T-helper 1 cell treated with Interleukin-12 subunit alpha and Interleukin-12 subunit beta and Interleukin-4 antibody, amounts not matched to agents 30 ng/mL and 1 ng/mL, for 36 hours (primary cell): ENCODE measurements around the gene SRRM2. TPM values are rescaled to one million over a fixed set of nuclear protein-coding genes. Genes with fewer than 3 reads are reported as not detected.

ENCODE experiments used
- intact Hi-C: fragments of 100-400 bp; cut with micrococcal nuclease; formaldehyde crosslinking; loops from one replicate; pipeline ENCODE4 v1.15.1; 2024
- total RNA-seq: library from RNA; stranded (reverse); gene quantifications from 2 replicates; pipeline ENCODE4 v1.2.3, GENCODE V29; 2022

The SRRM2 gene
- total RNA-seq, 1 donor from 2014 or later = 552 TPM

GRCh38 chr16:2756288-2757015, 4.0 kb downstream of the SRRM2 start:
- intact Hi-C loops = loop anchor here (10.0 kb wide), 1 partner anchor 398 kb away; no protein-coding TSS in a partner anchor

GRCh38 chr16:2757344-2757743, 4.9 kb downstream of the SRRM2 start:
- intact Hi-C loops = loop anchor here (10.0 kb wide), 1 partner anchor 397 kb away; no protein-coding TSS in a partner anchor

GRCh38 chr16:2761472-2761871, 9.0 kb downstream of the SRRM2 start:
- intact Hi-C loops = no loop called here

GRCh38 chr16:2761886-2762583, 9.6 kb downstream of the SRRM2 start:
- intact Hi-C loops = no loop called here

GRCh38 chr16:2762711-2763110, 10.3 kb downstream of the SRRM2 start:
- intact Hi-C loops = no loop called here

- intact Hi-C loops = no loop called here
These were observed 10.7 kb downstream of the SRRM2 start for GRCh38 chr16:2763173-2763572.

GRCh38 chr16:2764718-2765117, 12.3 kb downstream of the SRRM2 start:
- intact Hi-C loops = no loop called here

GRCh38 chr16:2765462-2766404, 13.3 kb downstream of the SRRM2 start:
- intact Hi-C loops = no loop called here

GRCh38 chr16:2766430-2767139, 14.1 kb downstream of the SRRM2 start:
- intact Hi-C loops = no loop called here

GRCh38 chr16:2767140-2767731, 14.8 kb downstream of the SRRM2 start:
- intact Hi-C loops = no loop called here

GRCh38 chr16:2767891-2768290, 15.5 kb downstream of the SRRM2 start:
- intact Hi-C loops = no loop called here

- intact Hi-C loops = no loop called here
These were observed 16.1 kb downstream of the SRRM2 start for GRCh38 chr16:2768403-2769089.

- intact Hi-C loops = no loop called here
These were observed 16.7 kb downstream of the SRRM2 start for GRCh38 chr16:2769100-2769529.

- intact Hi-C loops = loop anchor here (10.0 kb wide), 1 partner anchor 565 kb away; the partner anchor contains the start of gene MLST8
These were observed 17.2 kb downstream of the SRRM2 start for GRCh38 chr16:2769675-2770056.

GRCh38 chr16:2770057-2770951, 17.9 kb downstream of the SRRM2 start:
- intact Hi-C loops = loop anchor here (10.0 kb wide), 1 partner anchor 566 kb away; the partner anchor contains the start of gene MLST8

- intact Hi-C loops = loop anchor here (10.0 kb wide), 1 partner anchor 567 kb away; the partner anchor contains the start of gene MLST8
These were observed 19.3 kb downstream of the SRRM2 start for GRCh38 chr16:2771496-2772402.

- intact Hi-C loops = loop anchor here (10.0 kb wide), 1 partner anchor 569 kb away; the partner anchor contains the start of gene MLST8
These were observed 20.9 kb downstream of the SRRM2 start for GRCh38 chr16:2773188-2773968.
